OCI-LY3 (cell line): ENCODE measurements around the gene SDHD.

Source experiments
- CTCF ChIP-seq: fragments of 200-600, 300-600 bp; sonication (generic); IDR thresholded peaks from 2 replicates; pipeline ENCODE4 v1.5.1; 2014; ENCODE audit warnings: antibody characterized with exemption, low read length, low read depth
- EZH2phosphoT487 ChIP-seq: fragments of 200-600 bp; shearing (Covaris generic); IDR thresholded peaks from 2 replicates; pipeline ENCODE4 v1.6.1; 2018; ENCODE audit warnings: antibody characterized with exemption, mixed run types, low read depth

DNA sequence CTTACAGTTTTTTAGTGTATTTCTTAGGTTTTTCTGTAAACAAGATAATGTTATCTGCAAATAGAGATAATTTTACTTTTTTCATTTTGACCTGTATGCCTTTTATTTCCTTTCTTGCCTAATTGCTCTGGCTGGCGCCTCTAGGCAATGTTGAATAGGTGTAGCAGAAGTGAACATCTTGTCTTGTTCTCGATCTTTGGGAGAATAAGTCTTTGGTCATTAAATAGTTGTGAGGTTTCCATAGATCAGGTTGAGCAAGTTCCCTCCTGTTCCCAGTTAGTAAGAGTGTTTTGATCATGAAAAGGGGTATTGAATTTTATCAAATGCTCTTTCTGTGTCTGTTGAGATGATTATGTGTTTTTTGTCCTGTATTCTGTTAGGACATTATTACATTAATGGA lies 36.9 kb upstream of the SDHD start:
- TF ChIP-seq CTCF (no peak), EZH2phosphoT487 (no peak)
